Lung (tissue), 12 donors: ENCODE results near the gene SUPT3H. TPM values are rescaled to one million over a fixed set of nuclear protein-coding genes. Genes with fewer than 3 reads are reported as not detected.

ENCODE experiments used
- ATAC-seq: fragments of 200-7000 bp; cut with Tn5 transposase; one replicate; pipeline ENCODE4 v1.9.1; 2020; ENCODE audit warnings: moderate number of reproducible peaks; ENCODE audit not compliant: insufficient read depth, low FRiP score
- DNase-seq, 3 donors: peaks; one replicate each; pipeline ENCODE4 v3.0.0-alpha.2; 2013 to 2017
- H3K27ac ChIP-seq, 2 donors: one replicate each; pipeline ENCODE4 v1.5.1; 2013; ENCODE audit warnings: mild to moderate bottlenecking in 2 of 2, moderate library complexity in 2 of 2, control low read depth in 1 of 2, inconsistent platforms in 1 of 2, low read depth in 1 of 2, low read length in 1 of 2
- H3K27me3 ChIP-seq, 3 donors: one replicate each; pipeline ENCODE4 v1.5.1; 2013; ENCODE audit warnings: low read length in 2 of 3; ENCODE audit not compliant: control insufficient read depth in 3 of 3, insufficient read depth in 3 of 3
- H3K36me3 ChIP-seq, 4 donors: one replicate each; pipeline ENCODE4 v1.5.1; 2013; ENCODE audit warnings: low read length in 4 of 4, mild to moderate bottlenecking in 1 of 4, moderate library complexity in 1 of 4; ENCODE audit not compliant: control insufficient read depth in 4 of 4, insufficient read depth in 4 of 4
- H3K4me1 ChIP-seq, 5 donors: one replicate each; pipeline ENCODE4 v1.5.1; 2013; ENCODE audit warnings: low read length in 5 of 5, mild to moderate bottlenecking in 2 of 5, moderate library complexity in 1 of 5; ENCODE audit not compliant: control insufficient read depth in 5 of 5, insufficient read depth in 5 of 5
- H3K4me3 ChIP-seq: one replicate; pipeline ENCODE4 v1.5.1; 2013; ENCODE audit warnings: mild to moderate bottlenecking, control low read depth, moderate library complexity
- H3K9ac ChIP-seq, 2 donors: one replicate each; pipeline ENCODE4 v1.5.1; 2013; ENCODE audit warnings: low read length in 2 of 2, control low read depth in 1 of 2; ENCODE audit not compliant: insufficient read depth in 1 of 2
- H3K9me3 ChIP-seq, 4 donors: one replicate each; pipeline ENCODE4 v1.5.1; 2013; ENCODE audit warnings: low read length in 3 of 4, mild to moderate bottlenecking in 1 of 4, moderate library complexity in 1 of 4; ENCODE audit not compliant: control insufficient read depth in 4 of 4, insufficient read depth in 3 of 4
- CTCF ChIP-seq: IDR thresholded peaks from 2 replicates; pipeline ENCODE4 v1.5.1; 2012; ENCODE audit warnings: mild to moderate bottlenecking; ENCODE audit errors: control extremely low read depth, extremely low read depth
- WGBS, 2 donors: extraction: QIAGEN DNeasy Blood & Tissue Kit; methylation state at CpG; one replicate each; pipeline ENCODE4 v1.1.7; 2013; 5-methylcytosine and 5-hydroxymethylcytosine counted together
- polyA plus RNA-seq, 2 donors: library from polyadenylated mRNA; stranded (reverse); fragments of 200-250 nt; gene quantifications; one replicate each; pipeline ENCODE4 v1.2.1, GENCODE V29; 2013
- total RNA-seq, 2 donors: library from RNA; depleted of rRNA in 1 of 2; stranded (reverse); fragments of >200 nt in 1 of 2; gene quantifications; one replicate each; pipeline ENCODE4 v1.2.1, GENCODE V29; 2014 to 2021
- donor health status: control.
- donor health status: control.
- donor health status: Bipolar disorder and iron deficiency.
- donor health status: healthy.
- donor health status: DM: yes; HTN: yes; CAD: no.

SUPT3H gene
- total and polyA plus RNA-seq, 4 donors = 5.2 to 17.4 (median 8.2) TPM

- Histone ChIP-seq H3K36me3 (no peaks in the 10 kb centered on the region), H3K4me3 (no peak overlapping the region), H3K9me3 (peaks cover 0 to 3% (median 0%) of the 10 kb centered on the region in 4 donors), H3K27me3 (no peaks in the 10 kb centered on the region), H3K9ac (no peak overlapping the region), H3K27ac (no peak overlapping the region), H3K4me1 (peaks cover 0 to 16% (median 9%) of the 10 kb centered on the region in 5 donors)
- TF ChIP-seq CTCF = no peak
- 72 to 80% methylated on average over 4 of the region's 4 CpGs for WGBS, 2 donors
- ATAC-seq (no peak), DNase-seq (peak; percentile 36 to 62 (median 49))
These were observed 573.1 kb downstream of the SUPT3H start for GRCh38 chr6:44804546-44805159.

GRCh38 chr6:44804016-44804415 is 573.7 kb downstream of the SUPT3H start:
- ATAC-seq = no peak
- 89 to 91% methylated on average over 5 of the region's 5 CpGs for WGBS, 2 donors
- H3K27me3 ChIP-seq = no peaks in the 10 kb centered on the region

DNA sequence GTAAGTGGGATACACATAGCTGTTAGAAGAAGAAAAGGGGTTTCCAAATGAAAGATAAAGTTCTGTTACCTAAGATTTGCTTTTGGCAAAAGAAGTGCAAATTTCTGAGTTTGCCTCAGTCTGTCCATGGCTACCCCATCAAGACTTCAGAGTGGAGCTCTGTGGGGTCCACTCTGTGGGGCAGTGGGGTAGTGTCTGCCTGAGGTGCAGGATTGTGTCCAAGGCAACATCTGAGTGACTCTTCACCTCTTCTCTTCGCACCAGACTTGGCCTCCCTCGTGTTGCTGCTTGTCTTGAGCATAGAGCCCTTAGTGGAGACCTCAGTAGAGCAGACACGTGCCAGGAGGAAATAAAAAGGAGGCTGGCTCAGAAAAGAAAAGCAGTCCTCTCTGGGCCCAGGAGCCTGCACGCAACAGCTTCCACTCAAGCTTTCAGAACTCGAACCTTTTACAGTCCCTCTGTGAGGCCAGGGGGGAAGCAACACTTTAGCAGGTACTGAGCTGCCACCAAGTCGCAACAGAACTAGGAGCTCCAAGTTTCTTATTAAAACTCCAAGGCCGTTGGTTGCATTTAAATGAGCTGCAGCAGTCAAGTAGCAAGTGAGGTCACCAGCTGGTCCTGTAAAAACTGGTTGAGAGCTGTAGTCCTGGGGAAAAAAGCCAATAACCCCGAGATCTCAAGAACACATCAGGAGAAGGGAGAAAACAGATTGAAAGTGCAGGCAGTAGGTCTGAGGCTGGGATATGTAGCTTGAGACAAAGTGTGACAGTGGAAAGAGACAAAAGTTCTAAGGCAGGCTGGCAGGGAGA is 576.7 kb downstream of the SUPT3H start:
- Histone ChIP-seq H3K4me1 (peaks cover 0 to 16% (median 9%) of the 10 kb centered on the region in 5 donors), H3K9me3 (peaks cover 0 to 3% (median 0%) of the 10 kb centered on the region in 4 donors), H3K27me3 (no peaks in the 10 kb centered on the region), H3K9ac (no peak overlapping the region), H3K36me3 (no peaks in the 10 kb centered on the region), H3K27ac (no peak overlapping the region), H3K4me3 (no peak overlapping the region)
- no peak for TF ChIP-seq CTCF
- peak in 2 of 3 donors; percentile 39 to 63 for DNase-seq
- ATAC-seq = no peak
- WGBS, 2 donors = 68 to 83% methylated on average over 8 of the region's 8 CpGs

More at GRCh38 chr6:44804016-44804415, 573.7 kb downstream of the SUPT3H start:
- Histone ChIP-seq H3K4me1 (peaks cover 0 to 16% (median 9%) of the 10 kb centered on the region in 5 donors), H3K9ac (no peak overlapping the region), H3K4me3 (no peak overlapping the region), H3K27ac (no peak overlapping the region), H3K9me3 (peaks cover 0 to 3% (median 0%) of the 10 kb centered on the region in 4 donors), H3K36me3 (no peaks in the 10 kb centered on the region)
- peak in 1 of 3 donors; percentile 13 for DNase-seq
- TF ChIP-seq CTCF = no peak
